Liver (tissue), 9 donors: ENCODE data around the gene GNAI3. TPM values are rescaled to one million over a fixed set of nuclear protein-coding genes. Genes with fewer than 3 reads are reported as not detected.

Source experiments
- DNase-seq: peaks from one replicate; pipeline ENCODE4 v3.0.0-alpha.2; 2017; ENCODE audit warnings: low spot score
- H3K27ac ChIP-seq, 2 donors: one replicate each; pipeline ENCODE4 v1.7.0; 2013; ENCODE audit warnings: inconsistent platforms in 2 of 2, low read length in 2 of 2, control low read depth in 1 of 2, low read depth in 1 of 2, mild to moderate bottlenecking in 1 of 2
- H3K27me3 ChIP-seq, 4 donors: one replicate each; pipeline versions ENCODE4 v1.6.1 to v1.7.0; 2013; ENCODE audit warnings: low read length in 3 of 4, inconsistent platforms in 1 of 4, mild to moderate bottlenecking in 1 of 4, moderate library complexity in 1 of 4; ENCODE audit not compliant: control insufficient read depth in 4 of 4, insufficient read depth in 4 of 4
- H3K36me3 ChIP-seq, 4 donors: one replicate each; pipeline versions ENCODE4 v1.6.1 to v1.7.0; 2013; ENCODE audit warnings: low read length in 3 of 4, mild to moderate bottlenecking in 3 of 4, low read depth in 1 of 4, moderate library complexity in 1 of 4; ENCODE audit not compliant: control insufficient read depth in 4 of 4, insufficient read depth in 3 of 4
- H3K4me1 ChIP-seq, 4 donors: one replicate each; pipeline versions ENCODE4 v1.6.1 to v1.7.0; 2013; ENCODE audit warnings: low read length in 3 of 4, mild to moderate bottlenecking in 3 of 4, moderate library complexity in 1 of 4; ENCODE audit not compliant: control insufficient read depth in 4 of 4, insufficient read depth in 4 of 4
- H3K4me3 ChIP-seq, 3 donors: one replicate each; pipeline versions ENCODE4 v1.6.1 to v1.7.0; 2013; ENCODE audit warnings: low read length in 3 of 3, control low read depth in 1 of 3, low read depth in 1 of 3, mild to moderate bottlenecking in 1 of 3
- H3K9ac ChIP-seq, 2 donors: one replicate each; pipeline ENCODE4 v1.7.0; 2013; ENCODE audit warnings: low read length in 2 of 2, mild to moderate bottlenecking in 2 of 2, moderate library complexity in 2 of 2, control low read depth in 1 of 2, low read depth in 1 of 2
- H3K9me3 ChIP-seq, 4 donors: one replicate each; pipeline versions ENCODE4 v1.6.1 to v1.7.0; 2013; ENCODE audit warnings: low read length in 3 of 4; ENCODE audit not compliant: control insufficient read depth in 4 of 4
- CTCF ChIP-seq: fragments of 150-350 bp; IDR thresholded peaks from 2 replicates; pipeline ENCODE4 v1.5.1; 2017; ENCODE audit warnings: improper control_type of control experiment, low read depth, low read length; ENCODE audit not compliant: missing input control
- FOXA1 ChIP-seq: IDR thresholded peaks from 2 replicates; pipeline ENCODE4 v1.6.1; 2016; ENCODE audit warnings: antibody characterized with exemption
- FOXA2 ChIP-seq: IDR thresholded peaks from 2 replicates; pipeline ENCODE4 v1.6.1; 2016; ENCODE audit warnings: antibody characterized with exemption
- GABPA ChIP-seq, 2 donors: IDR thresholded peaks in 1 of 2; conservative IDR thresholded peaks in 1 of 2; 2 replicates each; pipeline ENCODE4 v1.6.1; 2016; ENCODE audit warnings: antibody characterized with exemption in 2 of 2, mild to moderate bottlenecking in 1 of 2, moderate library complexity in 1 of 2
- HNF4A ChIP-seq, 2 donors: conservative IDR thresholded peaks; 2 replicates each; pipeline ENCODE4 v1.6.1; 2016; ENCODE audit warnings: antibody characterized with exemption in 2 of 2, mild to moderate bottlenecking in 2 of 2
- JUND ChIP-seq, 2 donors: IDR thresholded peaks; 2 replicates each; pipeline ENCODE4 v1.6.1; 2016; ENCODE audit warnings: antibody characterized with exemption in 2 of 2
- RAD21 ChIP-seq, 2 donors: IDR thresholded peaks; 2 replicates each; pipeline ENCODE4 v1.6.1; 2016; ENCODE audit warnings: antibody characterized with exemption in 2 of 2, mild to moderate bottlenecking in 2 of 2
- RXRA ChIP-seq, 2 donors: IDR thresholded peaks; 2 replicates each; pipeline ENCODE4 v1.6.1; 2017 to 2018; ENCODE audit warnings: antibody characterized with exemption in 2 of 2, mild to moderate bottlenecking in 1 of 2
- SP1 ChIP-seq: IDR thresholded peaks from 2 replicates; pipeline ENCODE4 v1.6.1; 2018; ENCODE audit warnings: antibody characterized with exemption, mild to moderate bottlenecking
- TAF1 ChIP-seq: conservative IDR thresholded peaks from 2 replicates; pipeline ENCODE4 v1.6.1; 2016; ENCODE audit warnings: antibody characterized with exemption, mild to moderate bottlenecking
- WGBS: extraction: QIAGEN DNeasy Blood & Tissue Kit; methylation state at CpG from one replicate; pipeline ENCODE4 v1.1.7; 2013; 5-methylcytosine and 5-hydroxymethylcytosine counted together
- polyA plus RNA-seq, 2 donors: library from polyadenylated mRNA; stranded (reverse) in 1 of 2; unstranded in 1 of 2; fragments of 200-250 nt in 1 of 2; fragments of >200 nt in 1 of 2; fragmentation: Nextera tagmentation in 1 of 2; extraction: Ambion mirVana in 1 of 2; gene quantifications; one replicate each; pipeline versions ENCODE4 v1.2.1 to v1.2.3, GENCODE V29; 2013 to 2015
- total RNA-seq, 2 donors: library from RNA; depleted of rRNA; stranded (reverse); fragments of >200 nt; gene quantifications; one replicate each; pipeline ENCODE4 v1.2.3, GENCODE V29; 2014
- TF ChIP-seq, protein P1 (sequence below): IDR thresholded peaks from 2 replicates; pipeline ENCODE4 v1.6.1; 2016; ENCODE audit warnings: antibody characterized with exemption
- donor health status: healthy.
- donor health status: healthy.
- donor health status: healthy.
- donor health status: healthy.
- donor health status: healthy.

Gene GNAI3
- total and polyA plus RNA-seq, 4 donors = 1.9 to 6.5 (median 4.3) TPM

DNA sequence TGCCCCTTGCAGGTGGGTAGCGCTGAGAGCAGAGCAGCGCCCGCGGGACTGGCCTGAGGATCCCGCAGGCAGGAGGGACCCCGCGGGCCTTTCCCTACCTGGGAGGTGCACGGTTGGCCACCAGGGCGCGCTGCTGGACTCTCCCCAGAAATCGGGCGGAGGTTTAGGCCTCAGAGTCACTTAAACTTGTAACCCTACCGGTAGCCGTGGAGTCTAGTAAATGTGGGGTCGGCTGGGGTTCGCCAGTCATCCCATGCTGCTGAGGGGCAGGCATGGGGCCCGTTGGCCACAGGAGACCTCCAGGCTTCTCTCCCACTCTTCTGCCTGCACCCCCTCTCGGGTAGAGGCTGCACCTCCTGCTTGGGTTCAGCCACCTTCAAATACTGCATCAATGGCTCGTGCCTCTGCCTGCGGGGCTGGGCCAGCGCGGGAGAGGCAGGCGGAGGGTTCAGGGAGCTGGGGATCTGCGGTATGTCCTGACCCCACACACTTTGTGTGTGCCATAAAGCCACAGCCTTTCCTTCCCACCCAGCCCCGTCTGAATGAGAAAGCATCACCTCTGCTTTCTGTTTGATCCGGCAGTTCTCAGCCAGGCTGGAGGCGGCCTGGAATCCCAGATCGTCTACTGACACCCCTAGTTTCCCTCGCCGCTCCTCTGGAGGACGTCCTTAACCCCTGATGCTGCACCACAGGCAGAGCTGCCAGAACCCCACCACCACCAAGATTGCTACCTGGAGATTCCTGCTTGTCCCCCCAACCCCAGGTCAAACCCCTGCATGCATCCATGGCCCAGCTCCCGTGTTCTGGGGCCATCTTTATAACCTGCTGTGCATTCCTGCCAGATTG, 95.2 kb downstream of the GNAI3 start:
- H3K4me3 ChIP-seq = no peak overlapping the region
- no peaks in the 10 kb centered on the region for H3K9me3 ChIP-seq

DNA sequence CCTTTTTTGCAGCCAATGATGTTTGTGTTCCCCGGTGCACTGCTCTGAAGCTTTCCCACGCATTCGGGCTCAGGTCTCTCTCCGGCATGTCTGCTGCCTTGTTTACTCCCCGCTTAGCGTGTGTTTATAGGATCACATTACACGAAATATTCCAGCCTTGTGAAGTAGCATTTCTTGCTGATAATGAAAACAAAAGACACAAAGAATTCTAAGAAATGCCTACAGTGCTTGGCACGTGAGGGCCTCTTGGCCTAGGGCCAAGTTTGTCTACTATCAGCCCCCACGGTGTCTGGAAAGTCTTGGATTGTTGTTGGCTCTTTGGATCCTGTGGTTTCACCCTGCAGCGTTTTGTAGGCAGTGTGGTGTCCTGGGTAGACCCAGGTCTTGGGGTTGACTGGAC, 96.3 kb downstream of the GNAI3 start:
- TF ChIP-seq RXRA (IDR thresholded peaks at IDR 0.05) (no peak), TAF1 (no peak), FOXA2 (no peak), JUND (IDR thresholded peaks at IDR 0.05) (no peak), SP1 (no peak), FOXA1 (no peak), HNF4A (conservative IDR thresholded peaks at IDR 0.05) (no peak), GABPA (IDR thresholded peaks at IDR 0.05 in 1 of 2, conservative IDR thresholded peaks at IDR 0.05 in 1 of 2) (no peak)
- WGBS = 40% methylated on average over 5 of the region's 10 CpGs
- no peak for DNase-seq
- Histone ChIP-seq H3K27ac (no peak overlapping the region), H3K4me3 (no peak overlapping the region), H3K4me1 (peaks cover 0 to 7% (median under 1%) of the 10 kb centered on the region in 4 donors), H3K27me3 (no peaks in the 10 kb centered on the region), H3K9ac (no peak overlapping the region), H3K9me3 (no peaks in the 10 kb centered on the region), H3K36me3 (no peaks in the 10 kb centered on the region)

More for the DNA sequence above, 95.2 kb downstream of the GNAI3 start:
- Histone ChIP-seq H3K4me1 (peaks cover 0 to 7% (median under 1%) of the 10 kb centered on the region in 4 donors), H3K9ac (no peak overlapping the region), H3K36me3 (no peaks in the 10 kb centered on the region), H3K27ac (no peak overlapping the region), H3K27me3 (no peaks in the 10 kb centered on the region)
- TF ChIP-seq, protein P1, sequence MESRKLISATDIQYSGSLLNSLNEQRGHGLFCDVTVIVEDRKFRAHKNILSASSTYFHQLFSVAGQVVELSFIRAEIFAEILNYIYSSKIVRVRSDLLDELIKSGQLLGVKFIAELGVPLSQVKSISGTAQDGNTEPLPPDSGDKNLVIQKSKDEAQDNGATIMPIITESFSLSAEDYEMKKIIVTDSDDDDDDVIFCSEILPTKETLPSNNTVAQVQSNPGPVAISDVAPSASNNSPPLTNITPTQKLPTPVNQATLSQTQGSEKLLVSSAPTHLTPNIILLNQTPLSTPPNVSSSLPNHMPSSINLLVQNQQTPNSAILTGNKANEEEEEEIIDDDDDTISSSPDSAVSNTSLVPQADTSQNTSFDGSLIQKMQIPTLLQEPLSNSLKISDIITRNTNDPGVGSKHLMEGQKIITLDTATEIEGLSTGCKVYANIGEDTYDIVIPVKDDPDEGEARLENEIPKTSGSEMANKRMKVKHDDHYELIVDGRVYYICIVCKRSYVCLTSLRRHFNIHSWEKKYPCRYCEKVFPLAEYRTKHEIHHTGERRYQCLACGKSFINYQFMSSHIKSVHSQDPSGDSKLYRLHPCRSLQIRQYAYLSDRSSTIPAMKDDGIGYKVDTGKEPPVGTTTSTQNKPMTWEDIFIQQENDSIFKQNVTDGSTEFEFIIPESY = no peak
- peak; percentile 86 to 91 for TF ChIP-seq RAD21 (IDR thresholded peaks at IDR 0.05)
- peak in 1 of 2 donors; percentile 30 for TF ChIP-seq RXRA (IDR thresholded peaks at IDR 0.05)
- TF ChIP-seq CTCF = peak; percentile 86
- no peak for TF ChIP-seq SP1
- DNase-seq = peak; percentile 85
- WGBS = 35% methylated on average over 32 of the region's 32 CpGs

DNA sequence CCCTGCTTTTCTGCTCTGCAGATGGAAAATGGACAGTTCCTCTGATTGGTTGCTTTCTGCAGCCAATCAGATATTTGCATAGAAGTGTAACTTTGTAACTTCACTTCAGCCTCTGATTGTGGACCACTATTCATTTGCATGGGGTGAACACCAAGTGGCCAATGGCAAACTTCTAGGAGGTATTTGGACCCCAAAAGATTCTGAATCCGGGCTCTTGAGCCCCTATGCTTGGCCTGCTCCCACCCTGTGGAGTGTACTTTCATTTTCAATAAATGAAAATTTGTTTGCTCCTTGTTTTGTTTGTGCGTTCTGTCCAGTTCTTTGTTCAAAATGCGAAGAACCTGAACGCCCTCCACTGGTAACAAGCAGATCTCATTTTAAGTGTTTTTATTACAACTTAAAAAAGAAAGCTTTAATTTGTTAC, 101.1 kb downstream of the GNAI3 start:
- 58% methylated on average over 4 of the region's 4 CpGs for WGBS
- Histone ChIP-seq H3K27ac (no peak overlapping the region), H3K9me3 (no peaks in the 10 kb centered on the region), H3K36me3 (no peaks in the 10 kb centered on the region), H3K9ac (no peak overlapping the region), H3K4me3 (no peak overlapping the region), H3K27me3 (no peaks in the 10 kb centered on the region), H3K4me1 (no peaks in the 10 kb centered on the region)
- DNase-seq = no peak
- TF ChIP-seq CTCF = peak; percentile 21
- no peak for TF ChIP-seq RXRA (IDR thresholded peaks at IDR 0.05)
- TF ChIP-seq RAD21 (IDR thresholded peaks at IDR 0.05) = peak; percentile 54 to 56
